Left lung (tissue), 10 donors: ENCODE data around the gene SERTAD2. TPM values are rescaled to one million over a fixed set of nuclear protein-coding genes. Genes with fewer than 3 reads are reported as not detected.
A peak's percentile ranks its signal among the peaks of the same experiment; 100 is the strongest.

Experiments
- ATAC-seq: fragments of 200-7000 bp; cut with Tn5 transposase; one replicate; pipeline ENCODE4 v1.9.1; 2020; ENCODE audit warnings: moderate library complexity
- DNase-seq, 4 donors: peaks; one replicate each; pipeline ENCODE4 v3.0.0-alpha.2; 2013 to 2020
- H3K27ac ChIP-seq, 2 donors: fragments of 200-600 bp; sonication (generic) in 1 of 2; one replicate each; pipeline versions ENCODE4 v1.5.0 to v1.8.0; 2020 to 2021
- H3K27me3 ChIP-seq, 2 donors: fragments of 200-600 bp; sonication (generic) in 1 of 2; one replicate each; pipeline versions ENCODE4 v1.5.0 to v1.8.0; 2020 to 2021
- H3K36me3 ChIP-seq, 2 donors: fragments of 200-600 bp; sonication (generic) in 1 of 2; one replicate each; pipeline versions ENCODE4 v1.5.0 to v1.8.0; 2020 to 2021
- H3K4me1 ChIP-seq, 2 donors: fragments of 200-600 bp; one replicate each; pipeline ENCODE4 v1.8.0; 2021
- H3K4me3 ChIP-seq, 2 donors: fragments of 200-600 bp; sonication (generic) in 1 of 2; one replicate each; pipeline versions ENCODE4 v1.5.0 to v1.8.0; 2020 to 2021; ENCODE audit warnings: mild to moderate bottlenecking in 1 of 2
- H3K9me3 ChIP-seq, 2 donors: fragments of 200-600 bp; sonication (generic) in 1 of 2; one replicate each; pipeline versions ENCODE4 v1.5.0 to v1.8.0; 2020 to 2021
- CTCF ChIP-seq, 2 donors: fragments of 200-600 bp; sonication (generic) in 1 of 2; IDR thresholded peaks; one replicate each; pipeline versions ENCODE4 v1.5.0 to v1.8.0; 2021; ENCODE audit warnings: antibody characterized with exemption in 2 of 2
- intact Hi-C, 2 donors: fragments of 100-400 bp; cut with DNase I; formaldehyde crosslinking; loops; one replicate each; pipeline versions ENCODE4 v1.11.2 to v1.14.2; 2022
- polyA plus RNA-seq, 6 donors: library from polyadenylated mRNA; unstranded; fragments of 120-200 nt; gene quantifications; one replicate each; pipeline ENCODE4 v1.2.1, GENCODE V29; 2013; ENCODE audit not compliant: insufficient read length in 6 of 6
- total RNA-seq, 2 donors: library from RNA; stranded (reverse); fragmentation: NEBNext Ultra II Directional; extraction: Animal tissue kit (Norgen Biotek cat#: 25700); gene quantifications; one replicate each; pipeline ENCODE4 v1.2.1, GENCODE V29; 2021
- donor health status: DM: no; HTN: yes; CAD: no.
- donor health status: DM: no; HTN: no; CAD: no.

SERTAD2 gene
- total and polyA plus RNA-seq, 8 donors, result 17.9 to 28.0 (median 26.4) TPM

DNA sequence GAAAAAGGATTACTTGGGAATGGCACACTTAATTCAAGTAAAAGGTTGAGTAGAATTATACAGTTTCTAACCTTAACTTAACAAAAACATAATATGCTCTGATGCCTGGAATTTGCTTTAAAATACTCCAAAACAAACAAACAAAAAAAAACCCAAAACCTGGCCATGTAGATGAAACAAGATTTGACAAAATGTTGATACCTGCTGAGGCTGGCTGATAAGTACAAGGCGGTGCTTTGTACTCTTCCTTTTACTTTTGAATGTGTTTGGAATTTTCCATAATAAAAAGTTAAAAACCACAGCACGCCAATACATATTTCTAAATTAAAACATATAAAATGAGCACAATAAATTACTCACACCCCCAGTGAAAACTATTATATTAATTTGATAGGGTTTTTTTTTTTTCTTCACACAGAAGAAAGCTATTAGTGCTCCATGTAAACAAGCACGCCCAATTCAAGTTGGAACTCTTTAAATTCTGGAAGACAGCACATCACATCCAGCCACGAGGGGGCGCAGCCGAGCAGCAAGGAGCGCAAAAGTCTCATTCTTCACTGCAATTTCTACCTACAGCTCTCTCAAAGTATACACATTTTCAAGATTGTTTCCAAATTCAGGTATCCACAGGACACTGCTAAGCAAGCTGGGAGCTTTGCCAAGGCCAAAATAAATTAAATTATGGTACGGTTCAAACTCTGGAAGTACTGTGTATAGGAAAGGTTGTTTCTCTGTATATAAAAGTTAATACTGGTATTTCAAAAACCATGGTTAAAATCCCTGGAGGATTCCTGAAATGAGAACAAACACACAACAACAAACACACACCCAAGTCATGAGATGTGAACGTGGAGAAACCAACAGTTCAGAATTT lies 7.5 kb downstream of the SERTAD2 start:
- Histone ChIP-seq H3K27me3 (no peaks in the 10 kb centered on the region), H3K9me3 (no peaks in the 10 kb centered on the region), H3K36me3 (no peaks in the 10 kb centered on the region), H3K27ac (peak overlapping the region in 1 of 2 donors; percentile 94), H3K4me1 (peaks cover 17 to 81% of the 10 kb centered on the region in 2 donors), H3K4me3 (no peak overlapping the region)
- TF ChIP-seq CTCF (IDR thresholded peaks at IDR 0.05), result peak; percentile 84 to 97
- peak; percentile 52 for ATAC-seq
- peak; percentile 65 to 95 (median 82) for DNase-seq
- intact Hi-C loops, result loop anchor here in 1 of 2 donors (2.0 kb wide), 1 partner anchor 219 kb away; no protein-coding TSS in a partner anchor

DNA sequence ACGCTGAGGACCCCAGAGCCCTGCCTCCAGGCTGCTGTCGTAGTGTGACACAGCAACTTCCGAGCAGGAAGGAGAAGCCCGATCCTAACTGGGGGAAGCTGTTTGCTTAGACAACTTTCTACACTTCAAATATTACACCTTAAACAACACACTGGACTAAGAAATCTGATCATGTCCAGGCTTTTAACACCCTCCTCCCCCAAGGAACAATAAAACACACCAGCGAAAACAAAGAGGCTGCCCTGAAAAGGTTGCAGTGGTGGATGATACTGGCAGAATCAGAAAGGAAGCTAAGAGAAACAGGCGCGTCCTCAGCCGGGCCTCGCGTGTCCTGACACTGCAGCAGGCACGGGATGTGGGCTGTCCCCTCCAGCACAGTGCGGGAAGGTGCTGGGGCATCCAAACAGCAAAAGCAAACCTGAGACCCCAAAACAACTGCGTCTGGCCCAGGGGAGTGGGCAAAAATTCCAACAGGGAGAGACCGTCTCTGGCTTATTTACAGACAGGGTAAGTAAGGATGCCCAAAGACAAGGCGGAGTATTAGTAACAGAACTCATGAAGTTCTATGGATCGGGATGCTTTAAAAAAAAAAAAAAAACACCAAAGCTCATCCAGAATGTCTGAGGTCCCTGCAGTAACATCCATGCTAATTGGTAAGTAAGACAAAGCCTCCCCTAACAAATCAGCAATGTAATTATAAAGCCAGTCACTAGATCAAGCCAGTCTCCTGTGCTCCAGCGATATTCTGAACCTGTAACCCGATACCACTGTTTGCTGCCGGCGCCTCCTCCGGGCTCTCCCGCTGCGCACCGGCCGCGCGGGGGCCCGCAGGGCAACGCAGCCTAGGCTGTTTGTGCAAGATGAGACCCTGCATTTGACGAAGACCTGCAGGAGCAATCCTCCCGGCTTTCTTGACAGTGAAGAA lies 9.0 kb downstream of the SERTAD2 start:
- DNase-seq, result peak; percentile 83 to 93 (median 87)
- no peak for TF ChIP-seq CTCF (IDR thresholded peaks at IDR 0.05)
- peak overlapping the region; percentile 89 to 94 for H3K27ac ChIP-seq
- no peaks in the 10 kb centered on the region for H3K36me3 ChIP-seq
- ATAC-seq, result peak; percentile 79
- peak overlapping the region; percentile 18 to 47 for H3K4me3 ChIP-seq
- intact Hi-C loops, result no loop called here
- H3K9me3 ChIP-seq, result no peaks in the 10 kb centered on the region
- peaks cover 17 to 77% of the 10 kb centered on the region in 2 donors for H3K4me1 ChIP-seq
- no peaks in the 10 kb centered on the region for H3K27me3 ChIP-seq

GRCh38 chr2:64643838-64644457 lies 9.8 kb downstream of the SERTAD2 start:
- intact Hi-C loops, result no loop called here
- Histone ChIP-seq H3K36me3 (no peaks in the 10 kb centered on the region), H3K4me3 (peak overlapping the region in 1 of 2 donors; percentile 47), H3K27me3 (no peaks in the 10 kb centered on the region), H3K4me1 (peaks cover 17 to 77% of the 10 kb centered on the region in 2 donors), H3K9me3 (no peaks in the 10 kb centered on the region), H3K27ac (peak overlapping the region; percentile 89 to 94)
- no peak for ATAC-seq
- no peak for TF ChIP-seq CTCF (IDR thresholded peaks at IDR 0.05)
- no peak for DNase-seq

DNA sequence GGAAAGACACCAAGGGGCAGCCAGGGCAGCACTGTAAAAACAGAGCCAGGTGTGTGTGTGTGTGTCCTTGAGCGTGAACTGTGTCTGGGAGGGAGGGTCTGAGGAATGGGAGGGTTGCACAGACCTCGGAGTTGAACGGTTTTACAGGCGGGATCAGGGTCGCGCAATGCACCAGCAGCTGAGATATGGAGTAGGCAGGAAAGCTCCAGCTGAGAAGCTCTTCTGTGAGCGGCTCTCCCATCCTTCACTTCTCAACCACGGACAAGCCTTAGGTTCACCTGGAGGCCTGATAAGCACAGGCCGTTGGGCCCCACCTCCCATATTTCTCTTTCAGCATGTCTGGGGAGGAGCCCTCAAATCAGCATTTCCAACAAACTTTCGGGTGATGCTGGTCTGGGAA lies 12.1 kb downstream of the SERTAD2 start:
- Histone ChIP-seq H3K9me3 (no peaks in the 10 kb centered on the region), H3K27me3 (no peaks in the 10 kb centered on the region), H3K36me3 (no peaks in the 10 kb centered on the region), H3K4me3 (no peak overlapping the region), H3K4me1 (peaks cover 17 to 82% of the 10 kb centered on the region in 2 donors), H3K27ac (no peak overlapping the region)
- no peak for ATAC-seq
- no peak for TF ChIP-seq CTCF (IDR thresholded peaks at IDR 0.05)
- intact Hi-C loops, result no loop called here
- DNase-seq, result peak in 1 of 4 donors; percentile 25
